GM12892 (cell line): ENCODE measurements around the gene TAL1.

ENCODE experiments used
- DNase-seq: peaks from one replicate; pipeline ENCODE4 v3.0.0; 2011; ENCODE audit not compliant: insufficient read length
- FAIRE-seq: peaks from 2 replicates; lab custom pipeline; 2011; peaks lifted over from hg19 to GRCh38; lab: Jason Lieb, UNC
- POLR2A ChIP-seq: IDR thresholded peaks from 2 replicates; pipeline ENCODE4 v1.6.1; 2011; ENCODE audit warnings: low read depth, low read length, control low read depth
- POLR2AphosphoS5 ChIP-seq: IDR thresholded peaks from 2 replicates; pipeline ENCODE4 v1.6.1; 2011; ENCODE audit warnings: low read depth, low read length, control low read depth
- TAF1 ChIP-seq: IDR thresholded peaks from 2 replicates; pipeline ENCODE4 v1.6.1; 2011; ENCODE audit warnings: low read depth, mild to moderate bottlenecking, control low read depth, low read length, borderline replicate concordance

Gene TAL1

GRCh38 chr1:47241114-47242113 lies 9.4 kb upstream of the TAL1 start:
- no peak for TF ChIP-seq TAF1
- no peak for TF ChIP-seq POLR2AphosphoS5
- no peak for TF ChIP-seq POLR2A
- FAIRE-seq (no peak), DNase-seq (no peak)

- no peak for FAIRE-seq
These were observed 7.0 kb upstream of the TAL1 start for GRCh38 chr1:47238935-47239592.

GRCh38 chr1:47235806-47236205 lies 3.8 kb upstream of the TAL1 start:
- TF ChIP-seq TAF1, result no peak
- no peak for TF ChIP-seq POLR2A
- no peak for TF ChIP-seq POLR2AphosphoS5
- DNase-seq, result no peak
- FAIRE-seq, result no peak

More at GRCh38 chr1:47238935-47239592, 7.0 kb upstream of the TAL1 start:
- no peak for DNase-seq
- TF ChIP-seq TAF1, result no peak
- no peak for TF ChIP-seq POLR2AphosphoS5
- TF ChIP-seq POLR2A, result no peak

- no peak for TF ChIP-seq TAF1
- TF ChIP-seq POLR2AphosphoS5, result no peak
- no peak for TF ChIP-seq POLR2A
- no peak for DNase-seq
- no peak for FAIRE-seq
These were observed 3.2 kb upstream of the TAL1 start for GRCh38 chr1:47235241-47235681.

- DNase-seq (no peak), FAIRE-seq (no peak)
- TF ChIP-seq TAF1, result no peak
- no peak for TF ChIP-seq POLR2AphosphoS5
- no peak for TF ChIP-seq POLR2A
These were observed 1.2 kb upstream of the TAL1 start for GRCh38 chr1:47233186-47233585.

- FAIRE-seq, result no peak
- DNase-seq, result no peak
- TF ChIP-seq POLR2A, result no peak
These were observed 481 bp downstream of the TAL1 start for GRCh38 chr1:47231301-47232186.

GRCh38 chr1:47230692-47231300 lies 1.2 kb downstream of the TAL1 start:
- FAIRE-seq (no peak), DNase-seq (no peak)
- TF ChIP-seq POLR2A (no peak), POLR2AphosphoS5 (no peak), TAF1 (no peak)

- FAIRE-seq (peak; percentile 21), DNase-seq (no peak)
- TF ChIP-seq POLR2AphosphoS5, result no peak
- TF ChIP-seq TAF1, result no peak
- no peak for TF ChIP-seq POLR2A
These were observed 1.9 kb downstream of the TAL1 start for GRCh38 chr1:47229886-47230691.

- no peak for TF ChIP-seq TAF1
- TF ChIP-seq POLR2AphosphoS5, result no peak
- DNase-seq (no peak), FAIRE-seq (no peak)
These were observed 2.8 kb downstream of the TAL1 start for GRCh38 chr1:47229031-47229885.
